ENCODE results near the gene IL6R. TPM values are rescaled to one million over a fixed set of nuclear protein-coding genes. Genes with fewer than 3 reads are reported as not detected.

The IL6R gene
- total and polyA plus RNA-seq, 2 of the 4 experiments (the other 2 are of a cell fraction): 5.3 to 9.5 TPM

- Histone ChIP-seq H3K27me3 (ENCODE audit: control insufficient read depth, insufficient read depth, low read length) (peaks cover 7% of the 10 kb centered on the region), H4K91ac (ENCODE audit: insufficient read depth, low read depth, low read length) (no peak overlapping the region), H3K27ac (ENCODE audit: insufficient read depth, low read length) (no peak overlapping the region), H3K79me1 (ENCODE audit: low read depth in 1 of 2, low read length in 2 of 2) (no peaks in the 10 kb centered on the region), H3K4me3 (ENCODE audit: insufficient read depth, low read depth, low read length) (no peak overlapping the region), H3K9me1 (ENCODE audit: insufficient read depth, low read length) (no peaks in the 10 kb centered on the region), H2AFZ (replicated peaks; ENCODE audit: low read length, poor library complexity) (no peak overlapping the region), H4K5ac (ENCODE audit: low read depth, low read length) (no peak overlapping the region), H3K18ac (ENCODE audit: low read depth, low read length) (no peak overlapping the region), H4K20me1 (ENCODE audit: insufficient read depth, low read length) (no peaks in the 10 kb centered on the region), H4K8ac (ENCODE audit: low read depth in 2 of 2, low read length in 2 of 2) (no peak overlapping the region), H3K4me2 (ENCODE audit: low read depth, low read length) (no peak overlapping the region), H3K14ac (replicated peaks; ENCODE audit: low read depth, low read length) (no peak overlapping the region), H2AK5ac (ENCODE audit: low read depth, low read length) (no peak overlapping the region), H2AK9ac (replicated peaks; ENCODE audit: low read depth, low read length, poor library complexity) (no peak overlapping the region), H2BK15ac (ENCODE audit: low read depth, low read length) (no peak overlapping the region), H3K9ac (ENCODE audit: low read depth, low read length) (no peak overlapping the region), H3K4me1 (ENCODE audit: control insufficient read depth, insufficient read depth, low read length) (no peaks in the 10 kb centered on the region), H3K23ac (ENCODE audit: low read depth, low read length) (no peak overlapping the region), H2BK120ac (ENCODE audit: low read depth, low read length) (no peak overlapping the region), H2BK20ac (ENCODE audit: low read depth, low read length) (no peak overlapping the region), H3K4ac (ENCODE audit: low read depth, low read length) (no peak overlapping the region), H3K9me3 (ENCODE audit: control insufficient read depth, insufficient read depth, low read length) (peaks cover 3% of the 10 kb centered on the region; the same call in 1 of the 2 replicates), H3K36me3 (ENCODE audit: control insufficient read depth, insufficient read depth, low read length) (no peaks in the 10 kb centered on the region), H2BK5ac (ENCODE audit: low read depth, low read length, poor library complexity, severe bottlenecking) (no peak overlapping the region), H3K56ac (ENCODE audit: extremely low read depth, insufficient read depth, low read length) (no peak overlapping the region)
- intact Hi-C loops (cut with micrococcal nuclease) (no loop called here), in situ Hi-C loops (cut with MboI; ENCODE audit: low sequenced_read_pairs) (no loop called here), dilution Hi-C loops (cut with HindIII; ENCODE audit: low sequenced_read_pairs, unreplicated experiment) (no loop called here)
- POLR2A ChIA-PET (ENCODE audit: unreplicated experiment): no interaction called here
- TF ChIP-seq MXI1 (IDR thresholded peaks at IDR 0.05; ENCODE audit: borderline replicate concordance, low read depth, low read length) (no peak), RCOR1 (IDR thresholded peaks at IDR 0.05; ENCODE audit: insufficient replicate concordance, low read length) (no peak), MAZ (IDR thresholded peaks at IDR 0.05; ENCODE audit: borderline replicate concordance, low read depth, low read length) (no peak), CHD1 (IDR thresholded peaks at IDR 0.05; ENCODE audit: low read depth, low read length) (no peak), USF2 (IDR thresholded peaks at IDR 0.05; ENCODE audit: low read depth, low read length) (no peak), POLR2A (IDR thresholded peaks at IDR 0.05; ENCODE audit: low read depth, low read length) (no peak), RAD21 (IDR thresholded peaks at IDR 0.05; ENCODE audit: low read length) (no peak), BHLHE40 (IDR thresholded peaks at IDR 0.05; ENCODE audit: low read depth, low read length) (no peak), CTCF (conservative IDR thresholded peaks at IDR 0.05; ENCODE audit: low read depth, low read length) (no peak), RFX5 (IDR thresholded peaks at IDR 0.05; ENCODE audit: low read depth, low read length) (no peak), CEBPB (IDR thresholded peaks at IDR 0.05; ENCODE audit: low read depth, low read length) (no peak), FOS (IDR thresholded peaks at IDR 0.05; ENCODE audit: low read depth, low read length) (no peak), SMC3 (IDR thresholded peaks at IDR 0.05; ENCODE audit: low read depth, low read length) (no peak), NFE2L2 (IDR thresholded peaks at IDR 0.05; ENCODE audit: low read depth, low read length) (no peak), MAFK (IDR thresholded peaks at IDR 0.05; ENCODE audit: low read depth, low read length) (no peak), ELK1 (IDR thresholded peaks at IDR 0.05; ENCODE audit: borderline replicate concordance, low read depth, low read length) (no peak)
- no peak for DNase-seq
- BruUV-seq (replicated peaks): no TSS peak
- ATAC-seq (ENCODE audit: low read depth): no peak
- CTCF ChIA-PET: no interaction called here
These were observed 44.9 kb upstream of the IL6R start for GRCh38 chr1:154360288-154360687.

Data from IMR-90 (cell line).